H54 (cell line): ENCODE results near the gene ZBTB22.
"Not testable (repeated sequence)": the region's sequence is repeated elsewhere in the genome, so short reads cannot be mapped to it uniquely, and the experiment has no call there.

ENCODE experiments used
- DNase-seq: peaks from one replicate; pipeline ENCODE4 v3.0.0; 2011; ENCODE audit warnings: low spot score, mixed read lengths; ENCODE audit not compliant: insufficient read length
- FAIRE-seq: peaks from 3 replicates; lab custom pipeline; 2011; peaks lifted over from hg19 to GRCh38; lab: Jason Lieb, UNC
- POLR2A ChIP-seq: IDR thresholded peaks from 2 replicates; pipeline ENCODE4 v1.6.1; 2011; ENCODE audit warnings: low read depth, mild to moderate bottlenecking, low read length

ZBTB22 gene

DNA sequence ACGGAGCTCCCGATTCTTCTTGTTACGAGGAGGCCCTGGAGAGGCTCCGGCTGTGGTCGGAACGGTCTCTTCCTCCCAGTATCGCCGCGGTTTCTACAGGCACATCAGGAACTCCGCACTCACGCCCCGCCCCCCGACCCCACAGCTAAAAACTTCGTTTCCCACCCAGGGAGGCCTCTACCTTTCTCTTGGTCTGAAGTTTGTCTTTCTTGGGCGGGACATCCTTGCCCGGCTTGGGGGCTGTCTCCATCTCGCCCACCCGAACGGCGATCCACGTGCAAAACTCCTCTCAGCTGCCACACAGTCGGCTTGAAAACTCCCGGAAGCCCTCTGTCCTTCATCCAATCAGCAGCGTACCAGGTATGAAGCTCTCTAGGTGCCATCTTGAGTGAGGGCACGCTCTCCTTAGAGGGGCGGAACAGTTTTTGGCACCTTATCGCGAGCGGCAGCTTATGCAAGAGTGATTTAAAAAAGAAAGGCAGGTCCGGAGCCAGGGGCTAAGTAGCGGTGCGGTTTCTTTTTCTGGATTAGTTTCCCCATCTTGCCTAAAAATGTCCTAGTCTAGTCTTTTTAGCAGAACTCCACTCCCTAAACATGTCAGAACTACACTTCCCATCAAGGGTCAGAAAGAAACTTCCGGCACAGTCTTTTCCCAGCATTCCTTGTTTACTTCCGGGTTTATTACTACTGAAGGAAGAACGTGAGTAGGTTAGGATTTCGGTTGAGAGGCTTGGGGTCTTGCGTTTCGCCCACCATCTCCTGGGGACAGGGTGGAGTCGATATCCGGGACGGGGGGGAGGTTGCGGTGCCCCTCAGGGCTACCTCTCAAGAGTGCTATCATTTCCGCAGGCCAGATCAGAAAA, 28.4 kb downstream of the ZBTB22 start, which contains the start of the genes PFDN6 and WDR46:
PFDN6 (plus strand) TSS at position 681 of the 863 bp plus-strand sequence. CDS start 256 bp downstream, outside the sequence.
WDR46 (minus strand) TSS at position 319 of the 863 bp plus-strand sequence; CDS start at position 250, 69 bp downstream.
- FAIRE-seq, result no peak
- TF ChIP-seq POLR2A, result peak; percentile 34; the same call in 1 of the 2 replicates
- DNase-seq, result peak; percentile 85

DNA sequence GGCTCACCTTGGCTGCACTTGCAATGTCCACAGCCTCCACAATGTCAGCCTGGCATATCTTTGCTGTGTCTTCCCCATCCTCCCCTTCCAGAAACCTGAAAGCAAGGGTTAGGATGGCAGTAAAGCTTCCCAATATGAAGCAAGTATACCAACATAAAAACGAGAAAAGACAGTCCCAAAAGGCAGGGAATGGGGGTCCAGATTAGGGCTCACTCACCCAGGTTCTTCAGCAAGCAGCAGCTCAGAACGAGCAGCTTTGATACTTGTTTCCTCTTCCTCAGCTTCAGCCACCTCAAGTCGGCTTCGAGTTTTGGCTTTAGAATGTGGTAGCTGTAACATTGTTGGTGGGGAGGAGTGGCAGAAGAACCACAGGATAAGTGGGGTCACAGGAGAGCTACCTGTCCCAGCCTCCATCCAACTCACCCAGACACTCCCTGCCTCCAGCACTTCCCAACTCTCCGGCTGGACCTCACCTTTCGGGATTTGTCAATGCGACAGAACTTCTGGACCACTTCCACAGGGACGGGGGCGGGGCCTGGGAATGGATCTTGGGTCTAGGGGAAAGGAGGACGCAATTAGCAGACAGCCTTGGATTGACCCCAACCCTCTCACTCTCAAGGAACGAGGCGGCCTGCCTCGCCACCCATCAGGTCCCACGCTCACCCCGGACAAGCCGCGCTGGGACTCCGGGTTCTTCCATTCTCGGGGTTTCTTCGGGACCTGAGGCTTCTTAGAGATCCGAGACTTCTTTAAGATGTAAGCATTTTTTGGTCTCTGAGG, 29.2 kb downstream of the ZBTB22 start:
- DNase-seq (no peak), FAIRE-seq (no peak)
- TF ChIP-seq POLR2A, result no peak

GRCh38 chr6:33286946-33287914, 30.3 kb downstream of the ZBTB22 start:
- TF ChIP-seq POLR2A, result no peak
- no peak for FAIRE-seq
- DNase-seq, result no peak

DNA sequence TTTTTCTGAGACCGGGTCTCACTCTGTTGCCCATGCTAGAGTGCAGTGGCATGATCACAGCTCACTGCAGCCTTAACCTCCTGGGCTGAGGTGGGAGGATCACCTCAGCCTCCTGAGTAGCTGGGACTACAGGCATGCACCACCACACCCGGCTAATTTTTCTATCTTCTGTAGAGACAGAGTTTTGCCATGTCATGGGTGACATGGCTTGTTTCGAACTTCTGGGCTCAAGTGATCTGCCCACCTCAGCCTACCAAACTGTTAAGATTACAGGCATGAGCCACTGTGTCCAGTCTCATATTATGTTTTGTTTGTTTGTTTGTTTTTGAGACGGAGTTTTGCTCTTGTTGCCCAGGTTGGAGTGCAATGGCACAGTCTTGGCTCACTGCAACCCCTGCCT, 32.3 kb downstream of the ZBTB22 start:
- DNase-seq, result not testable (repeated sequence)

GRCh38 chr6:33280539-33280938, 37.0 kb downstream of the ZBTB22 start:
- FAIRE-seq (no peak), DNase-seq (no peak)
- TF ChIP-seq POLR2A, result no peak

More for the DNA sequence above, 32.3 kb downstream of the ZBTB22 start:
- FAIRE-seq, result not testable (repeated sequence)

- DNase-seq (no peak), FAIRE-seq (no peak)
- TF ChIP-seq POLR2A, result no peak
Observed at GRCh38 chr6:33279971-33280511, 37.5 kb downstream of the ZBTB22 start.

GRCh38 chr6:33279257-33279695, 38.3 kb downstream of the ZBTB22 start:
- no peak for DNase-seq
- no peak for TF ChIP-seq POLR2A
- FAIRE-seq, result no peak

GRCh38 chr6:33278810-33279209, 38.7 kb downstream of the ZBTB22 start:
- DNase-seq (no peak), FAIRE-seq (no peak)
- no peak for TF ChIP-seq POLR2A

- TF ChIP-seq POLR2A, result no peak
- FAIRE-seq (no peak), DNase-seq (no peak)
Observed at GRCh38 chr6:33278392-33278741, 39.2 kb downstream of the ZBTB22 start.

GRCh38 chr6:33277663-33278391, 39.7 kb downstream of the ZBTB22 start:
- no peak for TF ChIP-seq POLR2A
- no peak for DNase-seq
- no peak for FAIRE-seq

DNA sequence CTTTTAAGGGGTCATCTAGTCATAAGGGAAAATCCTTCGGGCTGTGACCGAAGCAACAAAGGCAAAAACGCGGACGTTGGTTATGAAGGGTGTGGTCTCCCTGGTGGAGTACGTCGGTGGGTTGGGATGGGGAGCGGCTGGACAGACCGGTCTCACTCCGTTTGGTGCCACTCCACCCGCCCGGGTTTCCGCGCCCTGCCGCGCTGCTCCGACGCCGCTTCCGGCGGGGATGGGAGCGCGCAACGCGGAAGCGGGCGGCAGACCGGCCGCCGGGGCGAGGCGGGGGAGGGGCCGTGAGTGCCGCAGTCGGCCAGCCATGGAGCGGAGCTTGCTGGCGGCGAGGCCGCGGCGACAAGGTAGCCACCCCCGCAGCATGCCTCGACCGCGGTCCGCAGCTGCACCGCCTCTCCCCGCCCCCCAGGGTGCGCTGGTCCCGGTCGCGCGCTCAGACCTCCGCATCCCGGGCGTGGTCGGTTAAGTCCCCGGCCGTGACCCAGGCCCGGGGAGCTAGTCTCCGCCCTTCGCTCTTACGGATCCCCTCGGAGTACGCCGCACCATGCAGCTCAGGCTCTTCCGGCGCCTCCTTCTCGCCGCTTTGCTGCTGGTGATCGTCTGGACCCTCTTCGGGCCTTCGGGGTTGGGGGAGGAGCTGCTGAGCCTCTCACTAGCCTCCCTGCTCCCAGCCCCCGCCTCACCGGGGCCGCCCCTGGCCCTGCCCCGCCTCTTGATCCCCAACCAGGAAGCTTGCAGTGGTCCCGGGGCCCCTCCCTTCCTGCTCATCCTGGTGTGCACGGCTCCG, 40.5 kb downstream of the ZBTB22 start, which contains the start of gene B3GALT4:
B3GALT4 (plus strand) TSS at position 260 of the 799 bp plus-strand sequence; CDS start at position 557, 297 bp downstream.
- FAIRE-seq (no peak), DNase-seq (no peak)
- peak; percentile 33; the same call in 1 of the 2 replicates for TF ChIP-seq POLR2A
